Smooth muscle cell of the brain vasculature (primary cell): ENCODE data around the gene MIPOL1.

ENCODE experiments used
- DNase-seq: peaks from one replicate; pipeline ENCODE4 v3.0.0-alpha.2; 2012; ENCODE audit warnings: low read depth, low spot score

Gene MIPOL1

DNA sequence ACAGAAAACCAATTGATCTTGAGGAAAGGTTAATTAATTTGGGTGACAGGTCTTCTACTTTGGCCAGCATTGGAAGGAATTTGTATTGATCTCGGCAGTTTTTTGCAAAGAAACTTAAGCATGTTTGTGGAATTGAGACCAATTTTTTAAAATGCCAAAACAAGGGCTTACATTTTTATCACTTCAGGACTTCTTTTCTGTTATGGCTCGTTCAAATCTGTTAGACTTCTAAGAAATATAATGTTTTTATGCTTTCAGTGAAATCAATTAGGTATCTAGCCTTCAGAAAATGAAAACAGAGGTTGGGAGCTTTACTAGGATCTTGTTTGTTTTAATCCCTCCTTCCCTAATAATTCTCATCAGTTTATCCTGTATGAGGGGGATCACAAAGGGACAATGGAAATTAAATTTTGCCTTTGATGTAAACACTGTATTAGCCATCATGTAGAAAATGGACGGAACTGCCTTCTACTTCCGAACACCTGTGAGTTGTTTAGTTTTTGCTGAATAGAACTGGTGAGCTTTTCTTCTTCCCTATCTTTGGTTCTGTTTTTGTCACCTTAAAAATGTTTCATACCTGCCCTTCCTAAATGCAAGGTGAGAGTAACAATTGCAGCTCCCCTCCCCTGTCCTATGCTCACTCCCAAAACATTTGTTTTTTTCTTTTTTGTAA, 389.5 kb downstream of the MIPOL1 start:
- no peak for DNase-seq

GRCh38 chr14:37587881-37588666, 390.3 kb downstream of the MIPOL1 start:
- no peak for DNase-seq

DNA sequence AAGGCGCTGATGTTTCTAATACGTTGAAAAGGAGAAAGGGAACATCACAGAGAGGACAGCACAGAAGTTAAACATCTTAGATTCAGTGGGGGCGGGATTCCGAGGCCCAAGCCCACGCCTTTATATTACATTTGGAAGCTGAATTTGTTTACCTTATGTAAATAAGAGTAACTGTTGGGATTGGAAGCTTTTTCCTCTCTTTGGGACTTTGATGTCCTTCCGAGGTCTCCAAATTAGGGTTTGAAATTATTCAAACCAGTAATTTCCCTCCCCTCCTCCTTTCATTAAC, 390.9 kb downstream of the MIPOL1 start:
- DNase-seq = no peak

GRCh38 chr14:37588956-37589714, 391.4 kb downstream of the MIPOL1 start:
- DNase-seq = no peak

- DNase-seq = no peak
These were observed 392.1 kb downstream of the MIPOL1 start for GRCh38 chr14:37589715-37590427.

DNA sequence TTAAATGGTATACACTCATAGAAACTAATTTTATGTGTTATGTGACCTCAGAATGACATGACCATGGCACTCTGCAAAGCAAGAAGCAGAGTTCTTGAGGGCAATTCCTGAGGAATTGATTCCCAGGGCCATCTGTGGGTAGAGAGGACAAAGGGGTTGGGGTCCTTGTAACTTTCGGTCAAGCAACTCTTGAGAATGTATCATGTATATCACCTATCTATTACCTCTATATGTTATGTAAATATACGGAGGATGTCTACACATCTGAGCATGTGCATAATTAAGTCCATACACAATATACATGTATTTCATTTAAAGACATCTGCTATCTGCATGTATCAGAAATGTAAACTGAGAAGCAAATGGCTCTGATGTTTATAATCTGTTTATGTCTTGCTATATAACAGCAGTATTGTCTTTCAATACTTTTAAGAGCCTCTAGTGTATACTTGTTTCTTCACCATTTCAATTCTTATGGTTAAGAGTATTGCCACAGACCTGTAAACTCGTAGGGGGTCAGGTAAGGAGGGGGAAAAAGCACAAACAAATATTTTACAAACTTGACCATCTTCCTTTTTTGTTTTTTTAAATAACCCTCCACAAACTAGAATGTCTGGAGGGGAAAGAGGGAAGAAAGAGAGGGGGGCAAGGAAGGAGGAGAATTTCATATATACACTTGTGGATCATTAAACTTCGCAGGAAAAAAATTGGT, 392.8 kb downstream of the MIPOL1 start:
- no peak for DNase-seq

- no peak for DNase-seq
These were observed 393.7 kb downstream of the MIPOL1 start for GRCh38 chr14:37591311-37591940.

- no peak for DNase-seq
These were observed 394.3 kb downstream of the MIPOL1 start for GRCh38 chr14:37591941-37592481.

GRCh38 chr14:37592482-37593408, 395.0 kb downstream of the MIPOL1 start:
- DNase-seq = no peak

DNA sequence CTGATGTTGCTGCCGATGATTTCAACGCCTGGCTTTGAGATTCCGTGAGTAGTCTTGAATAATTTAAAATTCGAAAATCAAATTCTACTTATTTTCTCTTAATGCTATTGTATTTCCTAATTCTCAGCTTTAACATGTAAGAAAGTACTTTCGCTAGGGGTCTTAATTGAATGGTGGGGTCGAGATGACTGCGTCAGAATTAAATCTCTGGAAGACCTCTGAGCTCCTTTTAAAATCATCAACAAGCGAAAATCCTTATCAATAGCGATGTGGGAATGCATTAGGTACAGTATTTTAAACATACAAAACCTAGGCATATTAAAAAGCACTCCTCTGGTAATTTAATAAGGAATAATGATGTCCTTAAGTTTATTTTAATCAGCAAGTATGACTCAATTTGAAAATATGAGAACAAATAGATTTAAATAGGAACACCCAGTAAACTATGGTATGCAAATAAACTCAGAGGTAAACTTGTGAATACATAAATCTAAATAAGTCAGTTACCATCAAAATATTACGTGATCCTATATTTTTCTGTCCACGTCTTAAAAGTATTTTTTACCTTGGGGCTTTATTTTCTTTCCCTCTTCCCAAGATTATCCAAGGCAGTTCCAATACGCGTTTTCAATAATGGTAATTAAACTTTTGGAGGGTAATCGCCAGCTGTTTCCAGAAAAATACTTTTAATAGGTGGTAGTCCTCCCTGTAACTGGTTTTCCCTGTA, 395.9 kb downstream of the MIPOL1 start:
- DNase-seq = no peak

DNA sequence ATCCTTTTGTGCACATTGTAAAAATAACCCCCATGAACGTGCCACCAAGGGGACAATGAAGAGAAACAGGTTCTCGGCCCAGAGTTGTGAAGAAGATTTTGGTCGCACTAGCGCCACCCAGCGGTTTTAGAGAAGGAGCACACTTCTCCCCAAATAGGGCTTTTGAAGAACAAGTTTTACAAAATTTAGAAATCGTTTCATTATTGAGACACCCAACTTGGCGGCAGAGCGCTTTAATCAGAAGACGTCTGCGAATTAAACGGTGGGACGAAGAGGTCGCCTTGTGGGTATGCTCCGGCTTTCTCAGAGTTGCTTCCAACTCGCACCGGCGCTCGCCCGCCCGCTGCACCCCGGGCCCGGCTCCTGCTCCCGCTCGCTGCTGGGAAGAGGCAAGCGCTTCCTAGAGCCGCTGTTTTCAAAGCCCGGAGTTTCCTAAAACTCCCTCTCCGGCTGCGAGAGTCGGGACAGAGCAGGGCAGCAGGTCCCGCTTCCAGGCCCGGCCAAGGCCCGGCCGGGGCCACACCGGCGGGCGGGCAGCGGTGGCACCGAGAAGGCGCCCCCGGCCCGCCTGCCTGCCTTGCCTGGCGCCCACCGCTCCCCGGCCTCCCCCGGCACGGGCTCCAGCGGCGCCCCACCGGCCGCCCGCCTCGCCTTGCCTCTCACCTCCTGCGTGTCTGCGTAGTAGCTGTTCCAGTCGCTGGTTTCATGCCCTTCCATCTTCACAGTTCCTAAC, 396.7 kb downstream of the MIPOL1 start:
- peak; percentile 62 for DNase-seq

- no peak for DNase-seq
These were observed 397.5 kb downstream of the MIPOL1 start, which contains the start of the genes FOXA1 and TTC6 for GRCh38 chr14:37594971-37595808. Gene FOXA1, minus strand, starts transcription at chr14:37595249. Its CDS starts 277 bp downstream, at chr14:37594972. Gene TTC6, plus strand, starts transcription at chr14:37595629. Its CDS starts 26,436 bp downstream, at chr14:37622065.

GRCh38 chr14:37595809-37596621, 398.3 kb downstream of the MIPOL1 start:
- DNase-seq = no peak

GRCh38 chr14:37596790-37597472, 399.2 kb downstream of the MIPOL1 start:
- no peak for DNase-seq

GRCh38 chr14:37597538-37597913, 399.8 kb downstream of the MIPOL1 start:
- DNase-seq = no peak
